Measurements from ENCODE around the gene REXO1.

REXO1 gene

DNA sequence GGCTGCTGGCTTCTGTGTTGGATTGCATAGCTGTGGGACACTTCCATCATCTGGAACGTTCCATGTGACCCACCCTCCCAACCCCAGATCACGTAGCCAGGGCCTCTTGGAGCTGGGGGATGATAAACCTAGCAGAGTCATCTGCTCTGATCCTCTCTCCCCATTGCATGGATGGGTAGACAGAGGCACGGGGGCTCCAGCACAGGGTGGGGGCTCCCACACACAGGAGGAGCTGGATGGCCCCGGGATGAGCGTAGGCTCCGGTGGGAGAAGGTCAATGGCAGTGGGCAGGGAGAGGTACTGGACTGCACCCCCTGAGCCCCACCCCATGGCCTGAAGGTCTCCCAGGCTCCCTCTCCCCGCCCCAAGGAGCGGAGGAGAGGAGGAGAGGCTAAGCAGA lies 61.6 kb downstream of the REXO1 start:
- Histone ChIP-seq H3K4me2 (ENCODE audit: low read length) (no peak overlapping the region), H3K56ac (ENCODE audit: low read length) (no peak overlapping the region), H3K9ac (ENCODE audit: low read length) (no peak overlapping the region), H3K4ac (ENCODE audit: low read depth, low read length) (no peak overlapping the region), H3K23ac (ENCODE audit: low read length) (no peak overlapping the region), H3K4me1 (ENCODE audit: control insufficient read depth, low read depth, low read length) (no peaks in the 10 kb centered on the region), H3K4me3 (ENCODE audit: low read length) (no peak overlapping the region), H3K27me3 (ENCODE audit: insufficient read depth, low read length, poor library complexity) (no peaks in the 10 kb centered on the region), H2BK120ac (ENCODE audit: low read depth, low read length) (no peak overlapping the region), H4K5ac (ENCODE audit: low read length) (no peak overlapping the region), H3K36me3 (ENCODE audit: control insufficient read depth, insufficient read depth, low read length) (no peaks in the 10 kb centered on the region), H3K27ac (ENCODE audit: low read depth, low read length) (no peak overlapping the region), H3K18ac (ENCODE audit: low read length) (no peak overlapping the region), H2BK5ac (ENCODE audit: low read length) (no peak overlapping the region), H3K79me2 (ENCODE audit: control insufficient read depth, insufficient read depth, low read length) (no peaks in the 10 kb centered on the region), H2BK15ac (replicated peaks; ENCODE audit: low read depth) (no peak overlapping the region), H2AK5ac (ENCODE audit: low read length) (no peak overlapping the region), H3K79me1 (ENCODE audit: low read length) (no peaks in the 10 kb centered on the region), H4K8ac (ENCODE audit: low read depth, low read length) (no peak overlapping the region)
- no peak for DNase-seq
- WGBS (ENCODE audit: extremely low coverage, insufficient coverage, low lambda C conversion rate) = no CpG with 5 or more reads among the region's 8 CpGs

DNA sequence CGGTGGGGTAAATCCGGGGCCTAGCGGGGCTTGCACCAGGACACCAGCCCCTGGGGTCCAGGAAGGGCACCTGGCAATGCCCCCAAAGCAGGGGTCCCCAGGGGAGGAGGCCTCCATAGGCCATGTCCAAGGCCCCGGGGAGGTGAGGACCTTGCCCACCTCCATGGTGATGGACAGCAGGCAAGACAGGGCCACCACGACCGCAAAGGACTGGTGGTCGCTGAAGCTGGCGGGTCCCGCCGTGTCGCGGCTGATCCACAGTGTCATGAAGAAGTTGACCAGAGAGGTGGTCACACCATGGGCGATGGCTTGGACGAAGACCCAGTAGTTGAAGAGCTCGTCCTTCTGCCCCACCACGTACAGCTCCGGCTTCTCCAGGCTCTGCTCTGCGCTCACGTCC lies 63.0 kb downstream of the REXO1 start:
- no peaks in the 10 kb centered on the region for H3K4me1 ChIP-seq (ENCODE audit: control insufficient read depth, low read depth, low read length)
- no peak overlapping the region for H3K56ac ChIP-seq (ENCODE audit: low read length)
- H3K18ac ChIP-seq (ENCODE audit: low read length) = no peak overlapping the region
- H3K36me3 ChIP-seq (ENCODE audit: control insufficient read depth, insufficient read depth, low read length) = no peaks in the 10 kb centered on the region
- H3K27me3 ChIP-seq (ENCODE audit: insufficient read depth, low read length, poor library complexity) = no peaks in the 10 kb centered on the region
- H3K27ac ChIP-seq (ENCODE audit: low read depth, low read length) = no peak overlapping the region
- H2BK120ac ChIP-seq (ENCODE audit: low read depth, low read length) = no peak overlapping the region
- whole genome bisulfite sequencing (ENCODE audit: extremely low coverage, insufficient coverage, low lambda C conversion rate) = no CpG with 5 or more reads among the region's 19 CpGs
- no peaks in the 10 kb centered on the region for H3K79me1 ChIP-seq (ENCODE audit: low read length)
- H2AK5ac ChIP-seq (ENCODE audit: low read length) = no peak overlapping the region
- DNase-seq = no peak
- no peak overlapping the region for H4K8ac ChIP-seq (ENCODE audit: low read depth, low read length)
- H3K79me2 ChIP-seq (ENCODE audit: control insufficient read depth, insufficient read depth, low read length) = no peaks in the 10 kb centered on the region
- no peak overlapping the region for H3K4me2 ChIP-seq (ENCODE audit: low read length)
- H3K4ac ChIP-seq (ENCODE audit: low read depth, low read length) = no peak overlapping the region
- H2BK15ac ChIP-seq (replicated peaks; ENCODE audit: low read depth) = no peak overlapping the region
- no peak overlapping the region for H3K23ac ChIP-seq (ENCODE audit: low read length)
- H3K4me3 ChIP-seq (ENCODE audit: low read length) = no peak overlapping the region
- H4K5ac ChIP-seq (ENCODE audit: low read length) = no peak overlapping the region
- no peak overlapping the region for H2BK5ac ChIP-seq (ENCODE audit: low read length)
- no peak overlapping the region for H3K9ac ChIP-seq (ENCODE audit: low read length)

DNA sequence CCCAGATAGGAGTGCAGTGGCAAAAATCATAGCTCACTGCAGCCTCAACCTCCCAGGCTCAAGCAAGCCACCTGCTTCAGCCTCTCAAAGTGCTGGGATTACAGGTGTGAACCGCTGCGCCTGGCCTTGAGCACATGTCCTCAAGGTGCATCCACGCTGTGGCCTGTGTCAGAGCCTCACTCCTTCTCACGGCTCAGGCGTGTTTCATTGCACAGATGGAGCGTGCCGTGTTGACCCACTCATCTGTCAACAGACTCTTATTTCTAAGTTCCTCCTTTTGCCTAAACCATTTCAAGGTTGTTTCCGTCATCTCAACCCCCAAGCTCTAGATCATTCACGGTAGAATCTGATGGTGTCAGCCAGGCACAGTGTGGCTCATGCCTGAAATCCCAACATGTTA lies 64.4 kb downstream of the REXO1 start:
- Histone ChIP-seq H3K27me3 (ENCODE audit: insufficient read depth, low read length, poor library complexity) (peaks cover 9% of the 10 kb centered on the region), H3K36me3 (ENCODE audit: control insufficient read depth, insufficient read depth, low read length) (no peaks in the 10 kb centered on the region)

DNA sequence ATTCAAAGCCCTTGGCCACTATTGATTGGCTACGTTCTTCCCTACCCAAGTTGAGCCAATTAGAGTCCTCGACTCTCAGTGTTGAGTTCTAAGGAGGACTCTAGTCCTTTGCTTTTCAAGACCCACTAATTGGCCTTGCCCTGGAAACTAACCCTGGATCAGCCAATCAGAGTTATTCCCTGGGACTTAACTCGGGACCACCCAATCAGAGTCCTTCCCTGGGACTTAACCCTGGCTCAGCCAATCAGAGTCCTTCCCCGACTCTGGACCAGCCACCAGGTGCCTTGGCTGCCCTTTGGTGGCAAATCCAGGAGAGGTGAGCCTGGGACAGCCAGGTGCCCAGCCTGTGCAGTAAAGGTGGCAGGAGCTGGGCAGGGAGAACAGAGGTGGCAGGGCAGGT lies 64.9 kb downstream of the REXO1 start:
- Histone ChIP-seq H3K79me1 (ENCODE audit: low read length) (no peaks in the 10 kb centered on the region), H3K4ac (ENCODE audit: low read depth, low read length) (no peak overlapping the region), H3K23ac (ENCODE audit: low read length) (no peak overlapping the region), H3K27me3 (ENCODE audit: insufficient read depth, low read length, poor library complexity) (peaks cover 11% of the 10 kb centered on the region), H3K4me1 (ENCODE audit: control insufficient read depth, low read depth, low read length) (no peaks in the 10 kb centered on the region), H2BK5ac (ENCODE audit: low read length) (no peak overlapping the region), H3K56ac (ENCODE audit: low read length) (no peak overlapping the region), H3K79me2 (ENCODE audit: control insufficient read depth, insufficient read depth, low read length) (no peaks in the 10 kb centered on the region), H3K9ac (ENCODE audit: low read length) (no peak overlapping the region), H2BK120ac (ENCODE audit: low read depth, low read length) (no peak overlapping the region), H3K27ac (ENCODE audit: low read depth, low read length) (no peak overlapping the region), H2BK15ac (replicated peaks; ENCODE audit: low read depth) (no peak overlapping the region), H3K36me3 (ENCODE audit: control insufficient read depth, insufficient read depth, low read length) (no peaks in the 10 kb centered on the region), H4K8ac (ENCODE audit: low read depth, low read length) (no peak overlapping the region), H3K18ac (ENCODE audit: low read length) (no peak overlapping the region), H4K5ac (ENCODE audit: low read length) (no peak overlapping the region), H3K4me3 (ENCODE audit: low read length) (no peak overlapping the region), H3K4me2 (ENCODE audit: low read length) (no peak overlapping the region), H2AK5ac (ENCODE audit: low read length) (no peak overlapping the region)
- no CpG with 5 or more reads among the region's 4 CpGs for WGBS (ENCODE audit: extremely low coverage, insufficient coverage, low lambda C conversion rate)
- no peak for DNase-seq

More for the DNA sequence above, 64.4 kb downstream of the REXO1 start:
- Histone ChIP-seq H3K4ac (ENCODE audit: low read depth, low read length) (no peak overlapping the region), H3K27ac (ENCODE audit: low read depth, low read length) (no peak overlapping the region), H2BK120ac (ENCODE audit: low read depth, low read length) (no peak overlapping the region), H3K4me1 (ENCODE audit: control insufficient read depth, low read depth, low read length) (no peaks in the 10 kb centered on the region), H3K4me3 (ENCODE audit: low read length) (no peak overlapping the region), H2BK15ac (replicated peaks; ENCODE audit: low read depth) (no peak overlapping the region), H3K23ac (ENCODE audit: low read length) (no peak overlapping the region), H2BK5ac (ENCODE audit: low read length) (no peak overlapping the region), H2AK5ac (ENCODE audit: low read length) (no peak overlapping the region), H3K18ac (ENCODE audit: low read length) (no peak overlapping the region), H4K5ac (ENCODE audit: low read length) (no peak overlapping the region), H3K4me2 (ENCODE audit: low read length) (no peak overlapping the region), H3K79me1 (ENCODE audit: low read length) (no peaks in the 10 kb centered on the region), H4K8ac (ENCODE audit: low read depth, low read length) (no peak overlapping the region), H3K56ac (ENCODE audit: low read length) (no peak overlapping the region), H3K9ac (ENCODE audit: low read length) (no peak overlapping the region), H3K79me2 (ENCODE audit: control insufficient read depth, insufficient read depth, low read length) (no peaks in the 10 kb centered on the region)
- DNase-seq = no peak
- no CpG with 5 or more reads among the region's 9 CpGs for WGBS (ENCODE audit: extremely low coverage, insufficient coverage, low lambda C conversion rate)

DNA sequence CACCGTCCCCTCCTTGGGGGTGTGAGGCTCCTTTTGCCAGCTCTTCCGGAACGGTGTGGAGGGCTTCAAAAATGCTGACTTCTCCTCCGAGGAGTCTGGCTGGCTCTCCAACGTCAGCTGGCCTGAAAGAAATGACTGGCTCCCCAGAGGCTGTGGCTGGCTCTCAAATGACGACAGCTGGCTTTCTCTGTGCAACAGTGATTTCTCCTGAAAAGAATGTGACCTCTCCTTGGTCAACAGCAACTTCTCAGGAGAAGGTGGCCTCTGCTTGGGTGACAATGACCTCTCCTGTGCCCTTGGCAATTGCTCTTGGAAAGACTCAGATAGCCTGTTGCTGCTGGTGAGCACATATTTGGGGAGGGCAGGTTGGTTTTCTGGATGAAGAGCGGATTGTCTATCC lies 65.8 kb downstream of the REXO1 start:
- Histone ChIP-seq H2BK15ac (replicated peaks; ENCODE audit: low read depth) (no peak overlapping the region), H3K18ac (ENCODE audit: low read length) (no peak overlapping the region), H3K27ac (ENCODE audit: low read depth, low read length) (no peak overlapping the region), H3K9ac (ENCODE audit: low read length) (no peak overlapping the region), H3K23ac (ENCODE audit: low read length) (no peak overlapping the region), H4K5ac (ENCODE audit: low read length) (no peak overlapping the region), H3K4ac (ENCODE audit: low read depth, low read length) (no peak overlapping the region), H3K4me1 (ENCODE audit: control insufficient read depth, low read depth, low read length) (no peaks in the 10 kb centered on the region), H3K4me2 (ENCODE audit: low read length) (no peak overlapping the region), H2AK5ac (ENCODE audit: low read length) (no peak overlapping the region), H2BK120ac (ENCODE audit: low read depth, low read length) (no peak overlapping the region), H3K4me3 (ENCODE audit: low read length) (no peak overlapping the region), H3K56ac (ENCODE audit: low read length) (no peak overlapping the region), H3K27me3 (ENCODE audit: insufficient read depth, low read length, poor library complexity) (peaks cover 12% of the 10 kb centered on the region), H2BK5ac (ENCODE audit: low read length) (no peak overlapping the region), H3K36me3 (ENCODE audit: control insufficient read depth, insufficient read depth, low read length) (no peaks in the 10 kb centered on the region), H3K79me1 (ENCODE audit: low read length) (no peaks in the 10 kb centered on the region), H3K79me2 (ENCODE audit: control insufficient read depth, insufficient read depth, low read length) (no peaks in the 10 kb centered on the region), H4K8ac (ENCODE audit: low read depth, low read length) (no peak overlapping the region)
- DNase-seq = no peak
- WGBS (ENCODE audit: extremely low coverage, insufficient coverage, low lambda C conversion rate) = no CpG with 5 or more reads among the region's 7 CpGs

DNA sequence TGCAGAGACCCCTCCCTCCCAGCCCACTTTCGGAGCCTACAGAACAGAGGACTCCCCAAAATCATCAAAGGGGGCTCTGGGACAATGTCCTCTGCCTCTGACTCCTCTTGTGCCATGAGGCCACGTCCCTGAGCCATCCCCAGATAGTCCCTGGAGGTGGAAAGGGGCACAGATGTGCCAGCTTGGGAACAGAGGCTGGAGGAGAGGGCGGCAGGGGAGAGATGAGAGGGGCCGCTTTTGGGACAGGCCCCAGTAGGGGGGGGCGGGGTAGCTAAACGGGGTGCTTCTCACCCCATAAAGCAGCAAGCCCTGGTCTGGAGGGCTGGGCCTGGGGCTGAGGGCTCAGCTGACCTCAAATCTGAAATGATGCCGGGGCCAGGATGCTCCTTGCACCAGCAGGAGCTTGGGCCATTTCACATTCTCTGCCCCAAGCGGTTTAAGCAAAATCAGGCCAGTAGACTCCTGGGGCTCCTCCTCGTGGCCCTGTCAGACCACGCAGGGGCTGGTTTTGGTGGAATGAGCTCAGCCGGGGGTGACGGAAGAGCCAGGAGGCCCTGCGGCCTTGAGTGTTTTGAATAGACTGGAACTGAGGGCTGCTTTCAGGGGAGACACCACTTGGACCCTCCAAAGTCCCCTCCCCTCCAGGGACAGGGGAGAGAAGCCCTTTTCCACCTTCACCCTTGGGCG lies 67.9 kb downstream of the REXO1 start:
- H3K79me2 ChIP-seq (ENCODE audit: control insufficient read depth, insufficient read depth, low read length) = no peaks in the 10 kb centered on the region
- no CpG with 5 or more reads among the region's 14 CpGs for WGBS (ENCODE audit: extremely low coverage, insufficient coverage, low lambda C conversion rate)
- H3K9ac ChIP-seq (ENCODE audit: low read length) = no peak overlapping the region
- no peak overlapping the region for H3K4ac ChIP-seq (ENCODE audit: low read depth, low read length)
- no peak overlapping the region for H3K23ac ChIP-seq (ENCODE audit: low read length)
- no peak overlapping the region for H2BK5ac ChIP-seq (ENCODE audit: low read length)
- H3K36me3 ChIP-seq (ENCODE audit: control insufficient read depth, insufficient read depth, low read length) = no peaks in the 10 kb centered on the region
- no peak overlapping the region for H3K4me2 ChIP-seq (ENCODE audit: low read length)
- no peak overlapping the region for H3K18ac ChIP-seq (ENCODE audit: low read length)
- no peak overlapping the region for H3K56ac ChIP-seq (ENCODE audit: low read length)
- no peak overlapping the region for H4K8ac ChIP-seq (ENCODE audit: low read depth, low read length)
- H3K4me3 ChIP-seq (ENCODE audit: low read length) = no peak overlapping the region
- no peak overlapping the region for H2AK5ac ChIP-seq (ENCODE audit: low read length)
- H2BK120ac ChIP-seq (ENCODE audit: low read depth, low read length) = no peak overlapping the region
- DNase-seq = peak; percentile 61
- H4K5ac ChIP-seq (ENCODE audit: low read length) = no peak overlapping the region
- H3K27me3 ChIP-seq (ENCODE audit: insufficient read depth, low read length, poor library complexity) = peaks cover 32% of the 10 kb centered on the region
- no peak overlapping the region for H3K27ac ChIP-seq (ENCODE audit: low read depth, low read length)
- H2BK15ac ChIP-seq (replicated peaks; ENCODE audit: low read depth) = no peak overlapping the region
- H3K79me1 ChIP-seq (ENCODE audit: low read length) = no peaks in the 10 kb centered on the region
- no peaks in the 10 kb centered on the region for H3K4me1 ChIP-seq (ENCODE audit: control insufficient read depth, low read depth, low read length)

Data from mesendoderm (in vitro differentiated cells).